Stimulated activated CD8-positive, alpha-beta memory T cell treated with anti-CD3 and anti-CD28 coated beads, Interleukin-7, amount 100 ng/mL, for 24 hours (primary cell): ENCODE results near the gene FURIN.
"Not testable (repeated sequence)": the region's sequence is repeated elsewhere in the genome, so short reads cannot be mapped to it uniquely, and the experiment has no call there.

ENCODE experiments used
- DNase-seq: peaks from one replicate; pipeline ENCODE4 v3.0.0-alpha.2; 2020; ENCODE audit warnings: low read depth

Gene FURIN

GRCh38 chr15:90844696-90845095 is 23.7 kb upstream of the FURIN start:
- no peak for DNase-seq

- no peak for DNase-seq
These were observed 23.0 kb upstream of the FURIN start for GRCh38 chr15:90845201-90845949.

DNA sequence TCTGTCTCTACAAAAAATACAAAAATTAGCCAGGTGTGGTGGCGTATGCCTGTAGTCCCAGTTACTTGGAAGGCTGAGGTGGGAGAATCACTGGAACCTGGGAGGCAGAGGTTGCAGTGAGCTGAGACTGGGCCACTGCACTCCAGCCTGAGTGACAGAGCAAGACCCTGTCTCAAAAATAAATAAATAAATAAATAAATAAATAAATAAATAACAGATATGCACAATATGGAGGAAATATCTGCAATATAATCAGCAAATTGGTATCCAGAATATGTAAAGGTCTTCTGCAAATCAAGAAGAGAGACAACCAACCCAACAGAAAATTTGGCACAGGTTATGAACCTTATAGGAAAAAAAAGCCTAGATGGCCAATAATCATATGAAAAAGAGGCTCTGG is 19.0 kb upstream of the FURIN start:
- DNase-seq = not testable (repeated sequence)

GRCh38 chr15:90851114-90851513 is 17.3 kb upstream of the FURIN start:
- no peak for DNase-seq

DNA sequence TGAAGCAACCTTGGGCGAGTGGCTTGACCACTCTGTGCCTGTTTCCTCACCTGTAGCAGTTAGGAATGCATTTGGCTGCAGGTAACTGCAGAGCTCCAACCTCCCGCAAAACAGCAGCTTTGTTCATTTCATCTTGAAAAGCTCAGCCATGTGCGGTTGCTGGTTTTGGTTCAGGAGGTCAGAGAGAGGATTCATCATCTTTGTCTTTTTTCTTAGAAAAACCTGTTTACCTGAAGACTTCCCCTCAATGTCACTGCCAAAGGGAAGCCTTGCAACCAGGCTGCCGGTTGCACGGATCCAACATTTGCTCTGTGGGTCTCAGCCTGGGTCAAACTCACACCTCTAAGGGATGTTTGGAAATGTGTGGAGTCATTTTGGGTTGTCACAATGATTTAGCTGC is 16.4 kb upstream of the FURIN start:
- DNase-seq = no peak

DNA sequence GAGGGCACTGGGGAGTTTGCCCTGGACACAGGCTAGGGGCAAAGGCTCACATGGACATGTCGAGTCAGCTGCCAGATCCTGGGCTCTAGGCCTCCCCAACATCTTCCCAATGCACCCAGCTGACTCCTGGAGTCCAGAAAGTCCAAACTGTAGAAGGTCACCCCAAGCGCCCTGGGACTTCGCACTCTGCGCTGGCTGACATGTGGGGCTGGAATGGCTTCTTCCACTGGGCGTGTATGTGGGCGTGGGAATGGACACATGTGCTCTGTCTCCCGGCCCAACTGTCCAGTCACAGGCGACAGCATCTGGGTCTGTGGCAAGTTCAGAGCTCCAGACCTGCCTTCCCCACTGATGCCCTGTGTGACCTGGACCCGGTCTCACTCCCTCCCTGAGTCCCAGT is 13.2 kb upstream of the FURIN start:
- DNase-seq = no peak

DNA sequence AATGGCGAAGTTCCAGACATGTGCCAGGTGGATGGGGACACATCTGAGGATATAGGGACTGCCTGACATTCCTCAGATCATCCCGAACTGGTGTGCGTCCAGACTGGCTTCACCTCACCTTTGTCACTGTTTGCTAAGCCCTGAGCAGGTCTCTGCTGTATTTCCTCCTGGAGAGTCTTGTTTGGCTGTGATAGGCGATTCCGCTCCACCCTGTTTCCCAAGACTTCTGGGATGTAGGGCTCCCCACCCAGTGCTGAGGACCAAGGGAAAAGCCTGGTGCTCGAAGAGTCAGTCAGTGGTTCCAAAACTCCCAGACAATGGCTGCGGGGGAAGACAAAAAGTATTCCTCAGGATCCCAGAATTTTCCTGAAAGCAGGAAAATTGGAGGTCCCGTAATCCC is 11.1 kb upstream of the FURIN start:
- DNase-seq = no peak

DNA sequence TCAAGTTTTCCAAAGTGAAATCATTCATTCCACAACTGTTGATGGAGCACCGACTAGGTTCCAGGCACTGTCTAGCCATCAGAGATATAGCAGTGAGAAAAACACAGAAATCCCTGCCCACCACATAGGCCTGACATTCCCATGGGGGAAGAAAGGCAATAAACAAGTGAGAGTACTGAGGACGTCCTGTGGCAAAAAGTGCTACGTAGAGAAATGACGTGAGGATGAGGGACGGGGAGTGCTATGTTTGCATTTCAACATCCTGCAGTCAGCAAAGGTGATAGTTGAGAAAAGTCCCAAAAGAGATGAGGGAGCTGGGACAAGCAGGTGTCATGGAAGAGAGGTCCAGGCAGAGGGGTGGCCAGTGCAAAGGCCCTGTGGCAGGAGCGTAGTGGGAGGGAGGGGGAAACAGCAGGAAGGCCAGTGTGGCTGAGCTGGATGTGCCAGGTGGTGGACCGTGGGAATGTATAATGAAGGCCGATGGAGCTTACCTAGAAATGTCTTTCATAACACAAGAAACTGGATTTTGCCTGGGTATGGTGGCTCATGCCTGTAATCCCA is 10.4 kb upstream of the FURIN start:
- no peak for DNase-seq

DNA sequence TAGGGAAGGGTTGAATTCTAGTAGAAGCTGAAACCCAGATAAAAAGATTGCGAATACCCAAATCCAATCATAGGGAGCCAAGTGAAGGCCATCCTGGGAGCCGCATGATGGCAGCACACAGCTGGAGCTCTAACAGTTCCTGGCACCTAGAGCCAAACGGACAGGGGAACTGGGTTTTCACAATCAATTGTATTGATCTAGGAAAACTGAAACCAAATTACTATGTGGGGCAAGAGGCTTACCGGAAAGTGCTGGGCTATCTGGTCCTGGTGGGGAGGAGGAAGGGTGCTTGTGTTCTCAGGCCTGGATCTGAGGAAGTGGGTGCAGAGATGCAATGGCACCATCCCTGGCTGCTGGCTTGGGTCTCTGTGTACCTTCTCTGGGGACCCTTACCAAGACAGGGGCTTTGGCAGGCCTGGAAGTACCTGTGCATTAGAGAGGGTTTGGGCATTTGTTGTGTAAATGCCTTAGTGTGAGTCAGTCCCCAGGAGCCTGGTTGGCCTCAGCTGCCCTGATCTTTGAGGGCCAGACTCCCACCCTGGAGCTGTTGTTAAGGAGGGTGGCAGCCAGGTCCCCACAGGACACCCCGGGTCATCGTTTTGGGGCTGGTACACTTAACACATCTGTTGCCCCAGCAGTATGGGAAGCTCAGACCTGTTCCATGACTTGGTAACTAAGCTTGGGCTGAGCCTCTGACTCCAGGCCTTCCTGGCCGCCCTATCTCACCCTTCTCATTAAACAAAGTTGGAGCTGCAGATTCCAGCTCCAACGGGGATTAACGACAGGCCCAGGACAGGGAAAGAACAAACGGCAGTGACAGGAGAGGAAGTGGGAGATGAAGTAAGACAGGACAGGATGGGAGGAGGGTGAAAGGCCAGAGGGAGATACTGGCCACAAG is 8.9 kb upstream of the FURIN start:
- DNase-seq = no peak

- no peak for DNase-seq
These were observed 7.9 kb upstream of the FURIN start for GRCh38 chr15:90860450-90860849.

- DNase-seq = no peak
These were observed 7.3 kb upstream of the FURIN start for GRCh38 chr15:90860942-90861675.

DNA sequence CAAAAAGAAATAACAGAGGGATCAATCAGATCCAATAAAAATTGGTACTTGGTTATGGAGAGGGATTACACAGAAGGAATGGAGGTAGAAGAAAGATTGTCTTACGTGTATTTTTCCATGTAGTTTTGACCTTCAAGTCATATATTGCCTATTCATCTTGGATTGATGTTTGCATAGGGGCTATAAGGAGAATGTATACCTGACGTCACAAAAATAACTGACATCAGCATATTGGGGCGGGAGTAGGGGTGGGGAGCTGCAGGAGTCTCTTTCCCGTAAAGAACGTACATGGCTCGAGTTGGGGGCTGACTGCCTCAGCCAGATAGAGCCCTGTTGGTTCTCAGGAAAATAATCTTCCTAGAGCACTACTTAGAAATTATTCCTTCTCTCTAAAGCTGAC is 5.9 kb upstream of the FURIN start:
- no peak for DNase-seq

GRCh38 chr15:90862964-90863778 is 5.2 kb upstream of the FURIN start:
- DNase-seq = no peak

GRCh38 chr15:90863987-90864386 is 4.4 kb upstream of the FURIN start:
- DNase-seq = no peak

GRCh38 chr15:90864507-90864906 is 3.9 kb upstream of the FURIN start:
- no peak for DNase-seq

DNA sequence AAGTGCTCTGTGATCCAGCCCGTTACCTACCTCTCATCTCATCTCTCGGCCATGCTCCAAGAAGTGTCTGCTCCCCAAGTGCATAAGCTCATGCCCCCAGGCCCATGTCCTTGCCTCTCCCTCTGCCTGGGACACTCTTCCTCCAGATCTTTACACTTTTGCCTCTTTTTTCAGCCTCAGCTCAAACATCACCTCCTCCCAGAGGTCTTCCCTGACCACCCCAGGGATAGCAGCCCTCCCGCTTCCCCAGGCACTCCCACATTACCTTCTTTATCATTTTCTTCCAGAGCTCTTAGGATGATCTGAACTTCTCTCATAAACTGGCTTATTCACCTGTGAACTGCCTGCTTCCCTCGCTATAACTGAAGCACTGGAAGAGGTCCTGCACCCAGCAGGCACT is 2.7 kb upstream of the FURIN start:
- no peak for DNase-seq

DNA sequence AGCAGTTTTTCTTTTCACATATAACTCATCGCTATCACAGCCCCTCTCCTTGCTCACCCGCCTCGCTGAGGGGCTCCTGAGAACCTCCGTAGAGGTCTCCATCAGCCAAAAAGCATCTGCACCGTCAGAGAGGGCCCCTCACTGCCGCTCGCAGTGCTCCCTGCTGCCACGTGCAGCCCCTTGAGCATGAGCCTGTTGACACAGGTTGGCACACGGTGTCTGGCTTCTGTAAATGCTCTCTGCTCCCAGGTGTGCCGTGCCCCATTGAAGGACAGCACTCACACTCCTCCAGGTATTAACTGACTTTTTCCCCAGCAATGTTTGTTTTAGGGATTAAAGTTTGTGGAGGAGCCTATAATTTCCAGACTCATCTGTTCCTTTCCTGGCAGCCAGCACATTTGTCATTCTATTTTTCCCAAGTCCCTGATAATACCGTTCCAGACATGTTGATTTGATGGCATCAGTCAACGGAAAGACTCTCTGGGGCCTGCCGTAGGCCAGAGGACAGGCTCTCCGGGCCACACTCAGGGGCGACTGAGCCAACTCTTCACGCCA is 2.1 kb upstream of the FURIN start:
- DNase-seq = no peak

GRCh38 chr15:90866800-90867199 is 1.6 kb upstream of the FURIN start:
- DNase-seq = no peak

- no peak for DNase-seq
These were observed 753 bp downstream of the FURIN start for GRCh38 chr15:90869140-90869541.

- DNase-seq = no peak
These were observed 1.4 kb downstream of the FURIN start for GRCh38 chr15:90869601-90870353.
